HPDE6-E6E7 (cell line): ENCODE data around the gene SFMBT2.

Source experiments
- DNase-seq: peaks from one replicate; pipeline ENCODE4 v3.0.0; 2011; ENCODE audit warnings: missing footprints; ENCODE audit errors: extremely low spot score

The SFMBT2 gene

GRCh38 chr10:7264313-7264756 lies 146.5 kb downstream of the SFMBT2 start:
- no peak for DNase-seq

DNA sequence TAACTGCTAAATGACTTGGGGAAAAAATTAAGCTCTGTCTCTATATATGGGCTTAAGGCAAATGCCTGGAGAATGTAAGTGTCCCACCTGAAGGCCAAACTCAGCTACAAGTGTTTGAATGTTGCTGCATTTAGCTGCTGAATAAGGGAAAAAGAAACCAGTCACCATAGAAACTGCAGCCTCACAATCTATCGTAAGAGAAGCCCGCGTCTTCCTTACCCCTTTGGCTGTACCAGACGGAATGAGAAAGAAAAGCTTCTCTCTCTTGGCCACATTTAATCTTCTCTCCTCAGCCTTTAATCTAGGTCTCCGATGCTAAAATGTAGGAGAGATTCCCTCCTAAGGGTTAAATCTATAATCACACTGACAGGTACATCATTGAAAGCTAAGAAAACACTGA lies 147.2 kb downstream of the SFMBT2 start:
- DNase-seq: no peak

- DNase-seq: no peak
These were observed 149.5 kb downstream of the SFMBT2 start for GRCh38 chr10:7261351-7261750.

DNA sequence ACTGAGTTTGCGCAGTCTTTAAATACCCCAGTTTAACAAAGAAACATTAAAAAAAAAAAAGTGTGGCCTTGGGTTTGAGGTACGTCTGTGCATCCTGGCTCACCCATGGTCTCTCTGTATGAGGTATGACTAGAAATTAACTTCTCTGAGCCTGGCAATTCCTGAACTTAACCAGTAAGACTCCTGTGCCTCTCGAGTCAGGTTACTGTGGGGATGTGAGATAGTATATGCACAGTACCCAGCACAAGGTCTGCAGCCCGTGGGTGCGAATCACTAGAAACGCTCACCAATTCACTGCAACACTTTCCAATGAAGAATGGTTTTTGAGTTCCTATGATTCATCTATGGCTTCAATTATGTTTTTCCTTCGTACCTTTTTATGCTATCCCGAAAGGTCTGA lies 149.9 kb downstream of the SFMBT2 start:
- no peak for DNase-seq

DNA sequence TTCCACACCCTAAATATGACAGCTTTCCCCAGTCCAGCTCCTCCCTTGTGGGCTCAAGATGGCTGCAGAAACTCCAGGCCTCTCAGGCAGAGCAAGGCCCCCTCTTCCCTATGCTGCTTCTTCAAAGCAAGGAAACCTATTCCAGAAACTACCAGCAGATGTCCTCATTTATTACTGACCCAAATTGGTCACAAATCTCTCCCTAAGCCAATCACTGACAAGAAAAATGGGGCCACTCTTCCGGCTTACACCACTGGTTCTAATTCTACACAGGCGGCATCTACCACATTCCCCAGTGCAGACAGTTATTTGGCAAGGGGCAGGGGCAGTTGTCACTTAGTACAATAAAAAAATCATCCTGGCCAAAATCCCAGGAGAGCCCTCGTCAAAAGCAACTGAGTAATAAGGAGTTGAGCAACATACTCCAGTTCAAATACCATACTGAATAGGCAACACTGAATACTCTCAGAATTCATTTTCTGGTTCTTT lies 150.4 kb downstream of the SFMBT2 start:
- DNase-seq: no peak

GRCh38 chr10:7258948-7259523 lies 151.8 kb downstream of the SFMBT2 start:
- no peak for DNase-seq

- DNase-seq: no peak
These were observed 155.3 kb downstream of the SFMBT2 start for GRCh38 chr10:7255517-7255916.

- DNase-seq: no peak
These were observed 159.0 kb downstream of the SFMBT2 start for GRCh38 chr10:7251696-7252465.

GRCh38 chr10:7250236-7250635 lies 160.6 kb downstream of the SFMBT2 start:
- DNase-seq: no peak

GRCh38 chr10:7248585-7249164 lies 162.2 kb downstream of the SFMBT2 start:
- DNase-seq: no peak

DNA sequence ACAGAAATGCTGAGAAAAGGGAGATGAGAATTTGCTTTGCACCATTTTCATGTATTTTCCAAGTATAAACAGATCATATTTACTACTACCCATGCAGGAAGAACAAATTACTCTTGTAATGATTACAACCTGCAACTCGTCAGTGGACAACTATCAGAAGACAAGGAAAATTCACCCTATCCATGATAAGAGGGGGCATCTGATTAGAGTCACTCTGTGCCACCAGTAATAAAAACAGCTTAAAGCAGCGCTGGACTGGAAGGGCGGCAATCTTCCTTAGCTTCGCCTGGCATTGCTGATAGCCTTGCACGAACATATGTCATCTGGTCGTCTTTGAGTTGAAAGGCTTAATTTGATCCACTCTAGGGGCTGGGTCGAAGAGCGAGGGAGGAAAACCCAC lies 162.7 kb downstream of the SFMBT2 start:
- no peak for DNase-seq

- no peak for DNase-seq
These were observed 165.3 kb downstream of the SFMBT2 start for GRCh38 chr10:7245505-7245904.

DNA sequence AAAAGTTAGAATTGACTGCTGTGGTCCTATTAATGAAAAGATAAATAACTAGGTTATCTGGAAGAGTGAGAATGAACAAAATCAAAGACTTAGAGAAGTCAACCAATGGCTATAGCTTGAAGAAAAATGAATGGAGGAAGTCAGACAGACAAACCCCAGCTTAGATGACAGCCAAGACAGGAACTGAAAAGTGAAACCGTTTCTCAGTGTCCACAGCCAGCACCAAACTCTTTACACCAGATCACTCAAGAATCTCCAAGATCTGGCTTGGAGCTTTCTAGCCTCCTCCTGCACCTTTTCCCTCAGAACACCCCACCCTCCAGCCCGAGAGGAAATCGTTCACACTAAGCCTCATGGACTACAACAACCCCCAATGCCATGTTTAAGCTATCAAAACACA lies 167.0 kb downstream of the SFMBT2 start:
- no peak for DNase-seq

GRCh38 chr10:7243139-7243538 lies 167.7 kb downstream of the SFMBT2 start:
- no peak for DNase-seq

- DNase-seq: no peak
These were observed 171.4 kb downstream of the SFMBT2 start for GRCh38 chr10:7239312-7239985.

DNA sequence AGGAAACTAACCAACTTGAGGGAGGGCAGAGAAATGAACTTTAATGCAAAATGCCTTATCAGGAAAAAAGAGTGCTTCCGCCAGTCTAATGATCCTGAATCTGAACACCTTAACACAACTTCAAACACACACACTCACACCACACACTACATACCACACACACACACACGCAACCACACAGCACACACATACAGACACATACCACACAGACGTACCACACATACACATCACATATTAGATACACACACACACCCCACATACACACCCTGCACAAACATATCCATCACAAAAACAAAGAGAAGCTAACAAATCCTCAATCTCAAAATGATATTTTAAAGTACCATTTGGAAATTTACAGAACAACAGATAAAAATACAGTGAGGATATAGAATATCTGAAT lies 175.5 kb downstream of the SFMBT2 start:
- DNase-seq: no peak

DNA sequence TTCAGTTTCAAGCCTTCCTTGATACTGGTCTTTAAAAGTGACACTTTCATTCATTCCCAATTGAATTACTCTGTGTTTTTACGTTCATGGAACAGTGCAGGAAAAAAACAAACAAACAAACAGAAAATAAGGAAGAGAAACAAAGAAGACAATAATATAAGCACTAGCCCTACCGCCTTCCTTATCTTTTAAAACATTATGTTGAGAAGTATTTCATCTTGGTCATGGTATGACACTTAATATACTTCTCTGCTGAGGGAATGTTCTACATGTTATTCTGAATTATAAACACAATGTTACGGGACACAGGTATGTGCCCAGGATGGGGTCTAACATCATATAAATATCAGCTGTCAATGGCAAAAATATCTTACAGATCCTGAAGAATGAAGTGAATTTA lies 176.7 kb downstream of the SFMBT2 start:
- no peak for DNase-seq

DNA sequence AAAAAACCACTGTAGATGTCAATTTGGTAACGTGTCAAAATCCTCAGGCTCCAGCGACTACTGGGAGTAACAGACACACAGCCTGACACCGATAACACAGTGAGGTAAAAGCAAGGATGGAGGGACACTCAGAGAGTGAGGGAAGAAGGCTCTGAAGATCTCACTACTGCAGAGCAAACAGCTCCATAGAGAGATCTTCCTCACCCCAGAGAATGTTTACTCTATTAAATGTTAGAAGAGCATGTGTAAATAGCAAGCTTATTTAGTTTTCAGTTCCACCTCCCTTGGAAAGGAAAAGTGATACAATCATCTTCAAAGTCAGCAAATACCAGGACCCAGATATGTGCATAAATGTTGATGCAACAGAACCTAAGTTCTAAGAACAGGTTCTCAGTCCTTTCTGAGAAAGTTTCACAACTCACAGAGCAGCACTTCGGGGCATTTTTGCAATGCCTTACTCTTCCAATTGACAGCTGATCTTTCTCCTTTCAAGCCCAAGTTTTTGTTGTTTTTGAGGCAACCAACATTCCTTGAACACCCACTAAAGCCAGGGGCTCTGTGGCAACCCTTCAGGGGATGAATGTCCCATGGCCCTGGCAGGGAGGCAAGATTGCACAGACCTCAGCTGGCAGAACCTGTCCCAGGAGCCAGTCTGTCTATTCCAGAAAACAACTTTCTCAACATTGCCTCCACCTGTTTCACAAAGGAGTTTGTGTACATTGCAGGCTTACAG lies 177.4 kb downstream of the SFMBT2 start:
- no peak for DNase-seq

DNA sequence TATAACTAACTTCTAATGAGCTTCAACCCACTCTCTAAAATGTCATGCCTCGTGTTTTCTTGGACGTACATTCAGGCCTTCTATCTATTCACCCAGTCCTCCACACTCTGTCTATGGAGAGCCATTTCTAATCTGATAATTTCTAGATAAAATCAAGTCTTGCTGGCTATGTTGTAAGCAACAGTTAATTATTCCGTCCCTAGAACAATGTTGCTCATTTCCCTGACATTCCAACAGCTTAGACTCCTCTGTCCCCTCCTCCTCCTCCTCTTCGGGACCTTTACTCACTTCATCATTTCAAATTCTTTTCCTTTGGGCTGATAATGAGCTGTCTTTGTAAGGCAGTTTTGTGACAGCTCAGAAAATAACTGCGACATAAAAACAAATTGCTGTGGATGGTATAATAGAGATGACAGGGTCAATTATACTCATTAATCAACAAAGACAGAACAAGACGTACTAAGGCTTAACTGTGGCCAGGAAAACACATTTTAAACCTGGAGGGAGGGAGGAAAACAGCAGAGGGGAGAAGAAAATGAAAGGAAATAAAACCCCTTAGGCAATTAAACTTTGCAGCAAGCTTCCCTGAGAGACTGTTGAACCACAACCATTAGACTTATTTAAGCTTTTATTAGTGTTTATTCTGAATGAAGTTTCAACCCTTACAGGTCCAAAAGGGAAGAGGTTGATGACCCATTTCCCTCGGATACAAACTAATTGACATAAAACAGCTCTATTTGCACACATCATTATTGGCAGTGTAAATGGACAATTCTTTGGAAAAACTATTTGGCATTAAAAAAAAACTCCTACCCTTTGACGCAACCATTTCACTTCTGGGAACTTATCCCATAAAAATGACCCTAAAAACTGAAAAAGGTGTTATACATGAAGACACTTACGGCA lies 179.1 kb downstream of the SFMBT2 start:
- no peak for DNase-seq

GRCh38 chr10:7230951-7231350 lies 179.9 kb downstream of the SFMBT2 start:
- no peak for DNase-seq

DNA sequence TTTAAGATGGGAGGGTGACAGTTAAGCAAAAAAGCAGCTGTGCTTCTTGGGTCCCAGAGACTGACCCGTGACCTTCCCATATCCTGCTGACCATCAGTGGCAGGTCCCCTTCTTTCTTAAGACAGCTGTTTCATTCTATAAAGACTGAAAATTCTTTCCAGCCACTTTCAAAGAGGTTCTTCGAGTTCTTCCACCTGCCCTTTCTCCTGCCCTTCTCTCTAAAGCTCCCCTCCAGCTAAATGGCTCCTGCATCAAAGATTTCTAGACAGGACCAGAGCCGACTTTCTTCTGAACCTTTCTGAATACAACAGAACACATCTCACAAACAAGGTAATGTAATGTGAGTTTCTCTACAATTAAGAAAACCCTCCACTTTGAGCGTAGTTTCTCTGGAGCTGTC lies 180.8 kb downstream of the SFMBT2 start:
- DNase-seq: no peak
